Chondrocyte (in vitro differentiated cells): Measurements from ENCODE around the gene SYNE4. TPM values are rescaled to one million over a fixed set of nuclear protein-coding genes. Genes with fewer than 3 reads are reported as not detected.
"Not testable (repeated sequence)": the region's sequence is repeated elsewhere in the genome, so short reads cannot be mapped to it uniquely, and the experiment has no call there.

Experiments used
- DNase-seq: peaks from one replicate; pipeline ENCODE4 v3.0.0; 2021; ENCODE audit warnings: mixed read lengths, low spot score
- H3K27ac Mint-ChIP-seq: one replicate; pipeline ENCODE4 v1.8.0; 2021; ENCODE audit warnings: mild to moderate bottlenecking, moderate library complexity, mixed read lengths; ENCODE audit not compliant: unreplicated experiment
- H3K27me3 Mint-ChIP-seq: 2 replicates; pipeline ENCODE4 v1.8.0; 2021; ENCODE audit warnings: low read depth, mixed read lengths
- H3K36me3 Mint-ChIP-seq: 2 replicates; pipeline ENCODE4 v1.8.0; 2021; ENCODE audit warnings: low read depth, mixed read lengths
- H3K4me1 Mint-ChIP-seq: 2 replicates; pipeline ENCODE4 v1.8.0; 2021; ENCODE audit warnings: low read depth, mild to moderate bottlenecking, mixed read lengths
- H3K4me3 Mint-ChIP-seq: one replicate; pipeline ENCODE4 v1.8.0; 2021; ENCODE audit warnings: mild to moderate bottlenecking, moderate library complexity, mixed read lengths; ENCODE audit not compliant: unreplicated experiment
- H3K9me3 Mint-ChIP-seq: 2 replicates; pipeline ENCODE4 v1.8.0; 2021; ENCODE audit warnings: low read depth, mixed read lengths
- CTCF ChIP-seq: fragments of 200-600 bp; sonication (generic); IDR thresholded peaks from 2 replicates; pipeline ENCODE4 v1.5.0; 2021; ENCODE audit warnings: antibody characterized with exemption, mild to moderate bottlenecking, moderate library complexity
- total RNA-seq: library from RNA; stranded (reverse); gene quantifications from 3 replicates; pipeline ENCODE4 v1.2.1, GENCODE V29; 2021

SYNE4 gene
- total RNA-seq, 1 donor from 2014 or later = 0.27 TPM

GRCh38 chr19:35958660-35959039, 50.0 kb downstream of the SYNE4 start:
- no peak overlapping the region for H3K27ac Mint-ChIP-seq
- DNase-seq = no peak
- H3K36me3 Mint-ChIP-seq = no peaks in the 10 kb centered on the region
- H3K9me3 Mint-ChIP-seq = peaks cover 2% of the 10 kb centered on the region
- peaks cover 29% of the 10 kb centered on the region for H3K27me3 Mint-ChIP-seq
- no peak for TF ChIP-seq CTCF
- no peak overlapping the region for H3K4me3 Mint-ChIP-seq
- H3K4me1 Mint-ChIP-seq = no peaks in the 10 kb centered on the region

- H3K27me3 Mint-ChIP-seq = peaks cover 26% of the 10 kb centered on the region
- H3K27ac Mint-ChIP-seq = not testable (repeated sequence)
Observed at GRCh38 chr19:35957411-35957810, 51.2 kb downstream of the SYNE4 start.

GRCh38 chr19:35955881-35956634, 52.6 kb downstream of the SYNE4 start:
- no peak for DNase-seq
- Mint-ChIP-seq H3K9me3 (peaks cover 2% of the 10 kb centered on the region), H3K27ac (no peak overlapping the region), H3K36me3 (no peaks in the 10 kb centered on the region), H3K27me3 (peaks cover 26% of the 10 kb centered on the region), H3K4me1 (no peaks in the 10 kb centered on the region), H3K4me3 (no peak overlapping the region)
- no peak for TF ChIP-seq CTCF

More at GRCh38 chr19:35957411-35957810, 51.2 kb downstream of the SYNE4 start:
- H3K4me1 Mint-ChIP-seq, H3K36me3 Mint-ChIP-seq, DNase-seq, H3K4me3 Mint-ChIP-seq, H3K9me3 Mint-ChIP-seq: not testable (repeated sequence)

Other genes starting within 250 kb of the SYNE4 start
- gene ARHGAP33, start 233.2 kb downstream of the SYNE4 start, total RNA-seq = 8.5 to 14.6 TPM (median 12.0 TPM) in 3 replicates
- not detected in 3 replicates for gene PRODH2, start 196.0 kb downstream of the SYNE4 start, total RNA-seq
- not detected in 3 replicates for gene NPHS1, start 156.3 kb downstream of the SYNE4 start, total RNA-seq
- 0.22 TPM in 1 of 3 replicates, not detected in the others for gene KIRREL2, start 151.9 kb downstream of the SYNE4 start, total RNA-seq
- 31.7 to 76.4 TPM (median 66.8 TPM) in 3 replicates for gene APLP1, start 140.2 kb downstream of the SYNE4 start, total RNA-seq
- gene NFKBID, start 108.3 kb downstream of the SYNE4 start, total RNA-seq = 4.4 to 5.0 TPM (median 4.4 TPM) in 3 replicates
- gene HCST, start 106.3 kb downstream of the SYNE4 start, total RNA-seq = 0.50 to 1.0 TPM in 2 of 3 replicates, not detected in the other
- not detected in 3 replicates for gene TYROBP, start 100.5 kb downstream of the SYNE4 start, total RNA-seq
- gene LRFN3, start 72.4 kb downstream of the SYNE4 start, total RNA-seq = 18.4 to 23.3 TPM (median 21.0 TPM) in 3 replicates
- gene SDHAF1, start 13.6 kb downstream of the SYNE4 start, total RNA-seq = 10.8 to 12.0 TPM (median 11.2 TPM) in 3 replicates
- gene ALKBH6, start 5.4 kb upstream of the SYNE4 start, total RNA-seq = 17.9 to 23.7 TPM (median 19.9 TPM) in 3 replicates
- gene CLIP3, start 24.1 kb upstream of the SYNE4 start, total RNA-seq = 51.2 to 59.0 TPM (median 53.8 TPM) in 3 replicates
- gene THAP8, start 45.5 kb upstream of the SYNE4 start, total RNA-seq = 6.6 to 10.2 TPM (median 8.9 TPM) in 3 replicates
- gene WDR62, start 46.1 kb upstream of the SYNE4 start, total RNA-seq = 3.0 to 6.0 TPM (median 3.7 TPM) in 3 replicates
- not detected in 3 replicates for gene OVOL3, start 102.3 kb upstream of the SYNE4 start, total RNA-seq
- gene POLR2I, start 106.1 kb upstream of the SYNE4 start, total RNA-seq = 43.5 to 61.6 TPM (median 49.2 TPM) in 3 replicates
- gene TBCB, start 106.7 kb upstream of the SYNE4 start, total RNA-seq = 181 to 201 TPM (median 199 TPM) in 3 replicates
- gene CAPNS1, start 131.3 kb upstream of the SYNE4 start, total RNA-seq = 509 to 762 TPM (median 724 TPM) in 3 replicates
- gene COX7A1, start 143.6 kb upstream of the SYNE4 start, total RNA-seq = not detected in 3 replicates
- gene ZNF565, start 205.9 kb upstream of the SYNE4 start, total RNA-seq = 4.9 to 7.3 TPM (median 7.2 TPM) in 3 replicates
- gene ZNF146, start 206.3 kb upstream of the SYNE4 start, total RNA-seq = 62.2 to 69.0 TPM (median 63.8 TPM) in 3 replicates